NCI-H146 treated with DMSO at 0.1 percent for 48 hours (cell line): Measurements from ENCODE around the gene DUXB.

Experiments
- DNase-seq: peaks from one replicate; lab custom pipeline; 2025; ENCODE audit not compliant: unreplicated experiment; lab: John Stamatoyannopoulos, UW

DUXB gene

DNA sequence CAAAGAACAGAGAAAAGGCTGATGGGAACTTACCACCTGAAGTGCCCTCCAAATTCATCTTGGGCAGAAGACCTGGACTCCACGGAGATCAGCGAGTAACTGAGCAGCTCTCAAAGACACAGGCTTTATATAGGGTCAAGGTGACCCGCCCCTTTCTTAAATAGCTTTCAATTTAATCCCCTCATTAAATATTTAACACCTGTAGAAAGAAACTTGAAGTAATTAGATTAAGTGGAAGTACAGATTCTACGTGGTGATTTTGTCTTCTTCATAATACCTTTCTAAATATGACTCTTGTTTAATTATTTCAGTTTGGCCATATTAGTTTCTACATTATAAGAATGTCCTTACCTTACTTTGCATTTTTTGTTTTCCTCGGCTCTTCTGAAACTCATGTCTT lies at the start of gene DUXB:
TSS of gene DUXB (minus strand) at position 101 of the 400 bp plus-strand sequence. CDS start at position 58, 43 bp downstream.
- DNase-seq, result no peak

- peak; percentile 66 for DNase-seq
These were observed 49.3 kb upstream of the DUXB start for GRCh38 chr16:75750528-75750927.

DNA sequence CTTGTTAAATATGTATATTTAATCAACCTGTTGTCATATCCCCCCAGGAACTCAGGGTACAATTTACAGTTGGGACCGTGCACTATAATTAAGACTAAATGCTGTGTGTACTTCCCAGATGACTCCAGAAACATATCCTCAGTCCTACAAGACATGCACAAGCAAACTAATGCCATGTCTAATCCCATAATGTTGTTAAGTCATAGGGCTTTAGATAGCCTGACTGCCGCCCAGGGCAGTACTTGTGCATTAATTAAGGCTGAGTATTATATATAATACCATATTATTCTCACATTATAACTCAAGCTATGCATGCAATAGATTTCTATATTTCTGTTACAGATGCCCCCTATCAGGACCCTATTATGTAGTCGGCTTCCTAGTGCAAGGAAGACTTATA lies 45.1 kb upstream of the DUXB start:
- DNase-seq, result no peak

DNA sequence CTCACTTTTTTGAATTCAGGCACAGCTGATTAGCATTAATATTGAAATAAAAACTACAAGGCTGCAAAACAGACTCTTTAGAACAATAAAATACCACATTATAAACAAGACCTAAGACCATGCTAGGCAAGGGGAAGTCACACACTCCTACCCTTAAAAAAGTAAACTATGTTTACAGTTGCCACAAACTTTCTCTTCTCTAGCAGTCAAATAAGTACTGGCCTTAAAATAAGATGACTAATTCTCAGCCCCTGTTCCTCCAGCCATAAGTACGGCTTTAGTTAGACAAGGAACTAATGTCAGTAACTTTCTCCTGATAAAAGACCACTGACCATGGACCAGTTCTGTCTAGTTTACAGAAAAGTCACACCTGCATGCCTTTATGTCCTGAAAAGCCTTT lies 44.6 kb upstream of the DUXB start:
- no peak for DNase-seq

GRCh38 chr16:75745242-75745641 lies 44.0 kb upstream of the DUXB start:
- no peak for DNase-seq

GRCh38 chr16:75742424-75743047 lies 41.3 kb upstream of the DUXB start:
- no peak for DNase-seq

- peak; percentile 6 for DNase-seq
These were observed 32.3 kb upstream of the DUXB start for GRCh38 chr16:75733305-75734211.

GRCh38 chr16:75732871-75733270 lies 31.6 kb upstream of the DUXB start:
- no peak for DNase-seq

GRCh38 chr16:75727221-75727620 lies 26.0 kb upstream of the DUXB start:
- DNase-seq, result no peak

- no peak for DNase-seq
These were observed 25.1 kb upstream of the DUXB start, which contains the start of gene CPHXL for GRCh38 chr16:75726390-75726789. Gene CPHXL, minus strand, starts transcription at chr16:75726490. Its CDS starts 48 bp downstream, at chr16:75726442.

DNA sequence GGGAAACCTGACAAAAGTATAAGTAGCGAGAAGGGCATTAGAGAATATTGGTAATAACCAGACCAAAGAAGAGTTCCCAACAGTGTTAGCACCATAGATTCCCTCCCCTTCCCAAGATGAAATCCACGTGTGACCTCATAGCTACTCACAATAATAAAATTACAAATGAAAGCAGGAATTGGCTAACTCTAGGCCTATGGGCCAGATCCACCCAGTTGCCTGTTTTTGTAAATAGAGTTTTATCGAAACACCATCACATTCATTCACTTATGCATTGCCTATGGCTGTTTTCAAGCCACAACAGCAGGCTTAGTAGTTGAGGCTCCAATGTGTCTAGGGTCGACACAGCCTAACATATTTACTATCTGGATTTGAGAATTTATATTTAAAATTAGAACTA lies 17.2 kb upstream of the DUXB start:
- DNase-seq, result no peak

- no peak for DNase-seq
These were observed 13.4 kb upstream of the DUXB start for GRCh38 chr16:75714661-75715060.

- DNase-seq, result no peak
These were observed 9.1 kb upstream of the DUXB start for GRCh38 chr16:75710344-75710743.

DNA sequence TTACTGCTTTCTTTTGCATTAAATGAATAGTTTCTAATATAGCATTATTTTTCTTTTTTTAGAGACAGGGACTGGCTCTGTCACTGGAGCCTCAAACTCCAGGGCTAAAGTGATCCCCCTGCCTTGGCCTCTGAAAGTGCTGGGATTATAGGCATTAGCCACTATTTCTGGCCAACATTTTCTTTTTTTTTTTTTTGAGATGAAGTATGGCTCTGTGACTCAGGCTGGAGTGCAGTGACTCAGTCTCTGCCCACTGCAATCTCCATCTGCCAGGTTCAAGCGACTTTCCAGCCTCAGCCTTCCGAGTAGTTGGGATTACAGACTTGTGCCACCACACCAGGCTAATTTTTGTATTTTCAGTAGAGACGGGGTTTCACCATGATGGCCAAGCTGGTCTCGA lies 2.0 kb upstream of the DUXB start:
- no peak for DNase-seq

DNA sequence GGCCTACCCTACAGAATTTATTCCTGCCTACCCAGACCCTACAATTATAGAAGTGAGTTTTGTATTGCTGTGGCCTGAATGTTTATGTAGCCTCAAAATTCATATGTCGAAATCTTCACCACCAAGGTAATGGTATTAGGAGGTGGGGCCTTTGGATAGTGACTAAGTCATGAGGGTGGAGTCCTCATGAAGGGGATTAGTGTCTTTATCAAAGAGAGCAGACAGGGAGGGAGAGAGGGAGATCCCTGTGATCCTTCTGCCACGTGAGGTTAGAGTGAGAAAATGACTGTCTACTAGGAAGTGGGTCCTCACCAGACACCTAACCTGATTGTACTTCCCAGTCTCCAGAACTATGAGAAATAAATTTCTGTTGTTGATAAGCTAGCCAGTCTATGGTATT lies 981 bp upstream of the DUXB start:
- no peak for DNase-seq

DNA sequence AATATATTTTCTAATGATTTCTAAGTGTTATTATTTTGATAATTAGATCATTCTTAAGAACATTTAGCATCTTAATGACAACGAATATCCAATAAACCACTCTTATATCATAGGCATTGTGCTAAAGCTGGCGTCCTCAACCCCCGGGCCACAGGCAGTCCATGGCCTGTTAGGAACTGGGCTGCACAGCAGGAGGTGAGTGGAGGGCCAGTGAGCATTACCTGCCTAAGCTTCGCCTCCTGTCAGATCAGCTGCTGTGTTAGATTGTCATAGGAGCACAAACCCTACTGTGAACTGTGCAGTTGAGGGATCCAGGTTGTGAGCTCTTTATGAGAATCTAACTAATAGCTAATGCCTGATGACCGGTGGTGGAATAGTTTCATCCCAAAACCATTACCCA lies 3.7 kb downstream of the DUXB start:
- DNase-seq, result no peak

DNA sequence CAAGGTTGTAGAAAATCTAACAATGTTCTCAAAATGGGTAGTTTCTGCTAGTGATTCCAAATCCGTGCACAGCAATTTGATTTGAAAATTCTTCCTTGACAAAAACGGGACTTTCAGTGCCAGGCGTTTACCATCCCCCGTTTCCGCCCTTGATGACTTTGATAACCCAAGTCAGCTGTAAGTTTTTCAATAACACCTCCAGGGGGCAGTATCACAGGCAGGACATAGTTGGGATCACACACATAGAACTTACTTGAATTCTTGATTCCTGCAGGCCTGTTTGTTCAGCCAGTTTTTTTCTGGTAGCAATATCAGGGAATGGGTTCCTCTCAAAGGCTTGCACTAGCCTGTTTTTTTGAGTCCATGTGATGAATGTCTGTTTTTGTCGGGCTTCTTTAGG lies 5.6 kb downstream of the DUXB start:
- no peak for DNase-seq

DNA sequence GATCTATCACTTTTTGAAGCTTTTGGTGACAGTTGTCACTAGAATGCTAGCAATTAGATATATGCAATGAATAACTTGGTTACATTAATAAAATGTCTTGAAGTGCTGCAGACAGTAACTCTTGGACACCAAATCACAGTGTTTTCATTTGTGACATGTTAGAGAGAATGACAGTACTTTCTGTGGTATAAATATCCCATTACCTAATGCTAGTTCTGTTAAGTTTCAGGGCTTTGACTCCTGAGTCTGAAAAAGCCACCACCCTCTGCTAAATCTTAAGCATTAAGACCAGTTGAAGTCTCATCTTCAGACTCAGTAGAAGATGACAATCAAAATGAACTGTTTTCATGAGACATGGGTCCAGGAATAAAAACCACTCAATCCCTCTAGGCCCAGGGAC lies 13.9 kb downstream of the DUXB start:
- no peak for DNase-seq

GRCh38 chr16:75682308-75682707 lies 19.0 kb downstream of the DUXB start:
- no peak for DNase-seq

- no peak for DNase-seq
These were observed 21.9 kb downstream of the DUXB start for GRCh38 chr16:75679366-75679765.

DNA sequence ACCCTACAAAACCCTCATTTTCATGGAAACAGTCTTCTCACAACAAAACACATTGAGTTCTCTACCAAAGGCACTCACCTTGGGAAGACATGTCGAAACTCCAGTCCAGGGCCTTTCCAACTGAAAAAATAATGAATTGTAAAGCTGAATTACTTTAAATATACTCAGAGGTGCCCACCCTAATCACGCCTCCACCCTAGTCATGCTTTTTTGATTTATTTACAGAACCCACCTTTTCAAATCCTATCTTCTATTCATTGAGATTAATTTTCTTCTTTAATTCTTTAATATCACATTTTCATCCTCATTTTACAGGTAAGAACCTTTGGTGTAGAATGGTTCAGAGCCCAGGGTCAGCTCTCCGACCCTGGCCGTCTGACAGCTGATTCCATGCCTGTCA lies 24.4 kb downstream of the DUXB start, which contains the start of gene CPHXL2:
TSS of gene CPHXL2 (minus strand) at position 101 of the 400 bp plus-strand sequence. CDS start at position 91, 10 bp downstream.
- DNase-seq, result no peak

DNA sequence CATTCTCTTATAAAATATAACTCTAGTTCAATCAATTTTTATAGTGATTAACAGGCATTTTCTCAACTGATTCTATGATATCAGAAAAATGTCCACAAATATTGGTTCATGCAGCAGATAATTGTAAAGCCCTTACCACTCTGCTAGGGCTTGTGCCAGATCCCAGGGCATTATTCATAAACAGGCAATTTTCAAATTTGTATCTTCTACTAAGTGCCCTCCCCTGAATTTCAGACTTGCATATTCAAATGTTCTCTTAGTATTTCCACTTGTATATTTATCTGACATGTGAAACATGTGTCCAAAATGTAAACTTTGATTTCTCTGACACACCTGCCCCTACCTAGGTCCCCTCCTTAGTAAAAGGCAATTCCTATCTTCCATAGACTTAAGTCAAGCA lies 33.8 kb downstream of the DUXB start:
- no peak for DNase-seq
